Stimulated activated CD8-positive, alpha-beta memory T cell treated with anti-CD3 and anti-CD28 coated beads, Interleukin-4, amount 100 ng/mL, for 48 hours (primary cell): Measurements from ENCODE around the gene MGMT.

Experiments used
- DNase-seq: peaks from one replicate; pipeline ENCODE4 v3.0.0-alpha.2; 2020

The MGMT gene

DNA sequence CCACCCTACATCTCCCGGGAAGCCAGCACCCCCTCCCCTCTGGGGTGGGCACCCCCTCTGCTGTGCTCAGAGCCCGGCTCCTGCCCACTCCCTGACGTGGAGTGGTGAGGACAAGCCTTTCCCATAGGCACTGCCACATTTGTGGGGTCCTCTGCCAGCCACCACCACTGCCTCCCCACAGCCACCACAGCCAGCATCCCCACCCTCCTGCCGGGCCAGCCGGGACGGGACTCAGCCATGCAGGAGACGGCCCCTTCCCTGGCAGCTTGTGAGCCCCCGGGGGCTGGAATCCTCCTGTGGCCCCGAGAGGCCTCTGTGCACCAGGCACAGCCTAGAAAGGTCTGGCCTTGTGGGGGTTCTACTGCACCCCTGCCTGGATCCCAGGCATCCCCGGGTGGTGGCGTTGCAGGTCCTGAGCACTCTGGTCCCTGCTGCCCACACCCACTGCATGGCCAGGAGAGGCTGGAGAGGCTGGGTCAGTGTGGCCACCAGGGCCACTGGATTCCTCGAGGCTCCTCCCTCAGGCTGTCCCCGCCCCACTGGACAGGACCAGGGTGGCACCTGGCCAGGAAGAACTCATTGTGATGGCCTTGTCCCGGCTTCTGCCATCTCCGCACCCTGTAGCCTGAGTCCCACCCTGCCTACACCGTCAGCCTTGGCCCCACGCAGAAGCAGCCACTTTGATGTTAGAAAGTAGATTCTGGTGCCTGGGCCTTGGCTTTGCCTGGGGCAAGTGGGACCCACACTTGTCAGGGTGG lies 349.0 kb downstream of the MGMT start:
- no peak for DNase-seq

DNA sequence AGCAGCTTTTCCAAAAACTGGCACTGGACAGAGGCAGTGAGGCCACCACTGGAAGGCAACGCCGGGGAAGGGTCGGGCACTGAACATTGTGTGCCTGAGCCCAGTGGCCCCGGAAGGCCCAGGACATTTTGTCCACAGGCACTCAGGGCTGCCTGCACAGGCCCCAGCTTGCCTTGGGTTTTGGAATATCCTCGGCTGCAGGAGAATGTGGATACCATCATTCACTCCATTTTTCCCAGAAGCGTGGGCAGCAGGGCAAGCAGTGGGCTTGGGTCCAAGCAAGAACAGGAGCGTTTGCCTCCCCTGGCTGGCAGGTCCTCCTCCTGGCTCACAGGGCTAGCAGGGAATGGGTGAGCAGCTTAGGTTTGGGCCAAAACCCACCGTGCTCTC lies 349.6 kb downstream of the MGMT start:
- no peak for DNase-seq
